ENCODE measurements around the gene KRTAP4-6. TPM values are rescaled to one million over a fixed set of nuclear protein-coding genes. Genes with fewer than 3 reads are reported as not detected.
"Not testable (repeated sequence)": the region's sequence is repeated elsewhere in the genome, so short reads cannot be mapped to it uniquely, and the experiment has no call there.

Gene KRTAP4-6
- total and polyA plus RNA-seq, 3 experiments from 2014 or later, result 0.35 TPM; not detected in 2

GRCh38 chr17:41123292-41123990 is 16.9 kb downstream of the KRTAP4-6 start:
- H3K9me3 ChIP-seq (ENCODE audit: low read length); H3K4me3 ChIP-seq (ENCODE audit: low read length); H3K36me3 ChIP-seq (ENCODE audit: insufficient read depth, low read length); H3K36me3 Mint-ChIP-seq; POLR2A ChIA-PET; H3K27me3 ChIP-seq (ENCODE audit: insufficient read depth, low read length, poor library complexity, severe bottlenecking); H3K9me3 Mint-ChIP-seq; H3K27ac ChIP-seq (ENCODE audit: low read depth, low read length); CTCF ChIA-PET: not testable (repeated sequence)
- peaks cover 51% of the 10 kb centered on the region for H3K4me1 ChIP-seq (ENCODE audit: insufficient read depth, low read length)
- peaks cover 3 to 33% of the 10 kb centered on the region in 2 donors for H3K27me3 Mint-ChIP-seq
- H3K27ac Mint-ChIP-seq, result peak overlapping the region in 5 of 8 donors; percentile 0 to 62 (median 26)
- DNase-seq, result peak in 1 of 5 donors; percentile 30
- H3K4me1 Mint-ChIP-seq, result peaks cover 44 to 59% (median 51%) of the 10 kb centered on the region in 3 donors
- H3K4me3 Mint-ChIP-seq, result peak overlapping the region in 6 of 7 donors; percentile 3 to 80 (median 50)

- H3K9me3 ChIP-seq (ENCODE audit: low read length), result no peaks in the 10 kb centered on the region
- Mint-ChIP-seq H3K27me3 (peaks cover 4 to 44% of the 10 kb centered on the region in 2 donors), H3K4me1 (peaks cover 44 to 54% (median 51%) of the 10 kb centered on the region in 3 donors), H3K27ac (no peak overlapping the region), H3K36me3 (peaks cover 0 to 5% (median 0%) of the 10 kb centered on the region in 3 donors), H3K9me3 (peaks cover 0 to 3% (median 0%) of the 10 kb centered on the region in 5 donors), H3K4me3 (no peak overlapping the region)
- ChIA-PET POLR2A (no interaction called here), CTCF (no interaction called here)
- no peak overlapping the region for H3K27ac ChIP-seq (ENCODE audit: low read depth, low read length)
- no peak overlapping the region for H3K4me3 ChIP-seq (ENCODE audit: low read length)
- peaks cover 51% of the 10 kb centered on the region for H3K4me1 ChIP-seq (ENCODE audit: insufficient read depth, low read length)
- DNase-seq, result no peak
- no peaks in the 10 kb centered on the region for H3K36me3 ChIP-seq (ENCODE audit: insufficient read depth, low read length)
- no peaks in the 10 kb centered on the region for H3K27me3 ChIP-seq (ENCODE audit: insufficient read depth, low read length, poor library complexity, severe bottlenecking)
Observed at GRCh38 chr17:41121742-41122141, 18.6 kb downstream of the KRTAP4-6 start.

GRCh38 chr17:41119696-41120690 is 20.4 kb downstream of the KRTAP4-6 start:
- H3K9me3 ChIP-seq (ENCODE audit: low read length); H3K36me3 Mint-ChIP-seq; H3K27ac ChIP-seq (ENCODE audit: low read depth, low read length); H3K4me3 ChIP-seq (ENCODE audit: low read length); H3K36me3 ChIP-seq (ENCODE audit: insufficient read depth, low read length); POLR2A ChIA-PET; H3K9me3 Mint-ChIP-seq; H3K27me3 ChIP-seq (ENCODE audit: insufficient read depth, low read length, poor library complexity, severe bottlenecking); CTCF ChIA-PET: not testable (repeated sequence)
- H3K27me3 Mint-ChIP-seq, result peaks cover 1 to 55% of the 10 kb centered on the region in 2 donors
- peak overlapping the region in 5 of 7 donors; percentile 2 to 63 (median 55) for H3K4me3 Mint-ChIP-seq
- peaks cover 29 to 40% (median 35%) of the 10 kb centered on the region in 3 donors for H3K4me1 Mint-ChIP-seq
- H3K27ac Mint-ChIP-seq, result peak overlapping the region in 5 of 8 donors; percentile 46 to 91 (median 74)
- H3K4me1 ChIP-seq (ENCODE audit: insufficient read depth, low read length), result peaks cover 35% of the 10 kb centered on the region
- peak in 1 of 5 donors; percentile 33 for DNase-seq

DNA sequence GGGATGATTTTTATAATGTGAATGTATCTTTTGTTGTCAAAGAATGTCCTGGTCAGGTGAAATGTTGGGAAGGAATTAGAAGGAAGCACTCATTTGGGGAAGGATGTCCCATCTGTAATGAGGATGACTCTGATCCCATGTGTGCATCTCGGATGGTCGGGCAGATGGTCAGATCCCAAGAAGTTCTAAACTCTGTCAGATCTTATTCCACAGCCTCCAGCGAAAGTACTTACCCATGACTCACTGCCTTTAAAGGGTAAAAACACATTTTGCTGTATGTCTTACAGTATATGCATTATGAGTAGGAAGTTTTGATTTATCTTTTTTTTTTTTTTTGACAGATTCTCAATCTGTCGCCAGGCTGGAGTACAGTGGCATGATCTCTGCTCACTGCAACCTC is 21.6 kb downstream of the KRTAP4-6 start:
- Mint-ChIP-seq H3K4me1 (peaks cover 18 to 30% (median 24%) of the 10 kb centered on the region in 3 donors), H3K27ac (no peak overlapping the region), H3K36me3 (peaks cover 0 to 5% (median 0%) of the 10 kb centered on the region in 3 donors), H3K4me3 (no peak overlapping the region), H3K9me3 (peaks cover 0 to 1% (median 0%) of the 10 kb centered on the region in 5 donors), H3K27me3 (peaks cover 5 to 56% of the 10 kb centered on the region in 2 donors)
- no peak overlapping the region for H3K4me3 ChIP-seq (ENCODE audit: low read length)
- H3K9me3 ChIP-seq (ENCODE audit: low read length), result no peaks in the 10 kb centered on the region
- H3K4me1 ChIP-seq (ENCODE audit: insufficient read depth, low read length), result peaks cover 22% of the 10 kb centered on the region
- POLR2A ChIA-PET, result interaction anchor here (0.6 kb wide), 1 partner anchor 35 kb away, joined by 3 read pairs; the partner anchor contains the start of gene KRTAP4-7
- CTCF ChIA-PET, result no interaction called here
- no peak overlapping the region for H3K27ac ChIP-seq (ENCODE audit: low read depth, low read length)
- no peaks in the 10 kb centered on the region for H3K36me3 ChIP-seq (ENCODE audit: insufficient read depth, low read length)
- H3K27me3 ChIP-seq (ENCODE audit: insufficient read depth, low read length, poor library complexity, severe bottlenecking), result no peaks in the 10 kb centered on the region
- DNase-seq, result no peak

DNA sequence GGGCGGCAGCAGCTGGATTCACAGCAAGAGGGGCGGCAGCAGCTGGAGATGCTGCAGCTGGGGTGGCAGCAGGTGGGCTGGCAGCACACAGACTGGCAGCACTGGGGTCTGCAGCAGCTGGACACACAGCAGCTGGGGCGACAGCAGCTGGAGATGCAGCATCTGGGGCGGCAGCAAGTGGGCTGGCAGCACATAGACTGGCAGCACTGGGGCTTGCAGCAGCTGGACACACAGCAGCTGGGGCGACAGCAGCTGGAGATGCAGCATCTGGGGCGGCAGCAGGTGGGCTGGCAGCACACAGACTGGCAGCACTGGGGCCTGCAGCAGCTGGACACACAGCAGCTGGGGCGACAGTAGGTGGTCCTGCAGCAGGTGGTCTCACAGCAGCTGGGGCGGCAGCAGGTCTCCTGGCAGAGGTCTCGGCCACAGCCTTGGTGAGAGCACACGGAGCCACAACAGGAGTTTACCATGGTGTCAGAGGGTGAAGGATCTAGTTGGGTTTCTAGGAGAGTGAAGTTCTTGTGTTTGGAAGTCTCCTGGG is 22.4 kb downstream of the KRTAP4-6 start, which contains the start of gene KRTAP4-11:
Gene KRTAP4-11, minus strand, starts transcription at position 528 of the 541 bp plus-strand sequence. Its CDS starts 58 bp downstream, at position 470.
- POLR2A ChIA-PET, result interaction anchor here (0.6 kb wide), 1 partner anchor 34 kb away, joined by 3 read pairs; the partner anchor contains the start of gene KRTAP4-7
- CTCF ChIA-PET, H3K27ac Mint-ChIP-seq: not testable (repeated sequence)

GRCh38 chr17:41116297-41116696 is 24.0 kb downstream of the KRTAP4-6 start:
- peaks cover 12 to 20% (median 15%) of the 10 kb centered on the region in 3 donors for H3K4me1 Mint-ChIP-seq
- CTCF ChIA-PET, result no interaction called here

More for the DNA sequence above, 22.4 kb downstream of the KRTAP4-6 start, which contains the start of gene KRTAP4-11:
- not testable (repeated sequence) for H3K36me3 ChIP-seq (ENCODE audit: insufficient read depth, low read length); H3K9me3 ChIP-seq (ENCODE audit: low read length); H3K36me3 Mint-ChIP-seq; H3K27me3 ChIP-seq (ENCODE audit: insufficient read depth, low read length, poor library complexity, severe bottlenecking); H3K4me3 ChIP-seq (ENCODE audit: low read length); H3K27ac ChIP-seq (ENCODE audit: low read depth, low read length); H3K9me3 Mint-ChIP-seq; H3K4me3 Mint-ChIP-seq; DNase-seq
- peaks cover 17% of the 10 kb centered on the region for H3K4me1 ChIP-seq (ENCODE audit: insufficient read depth, low read length)
- H3K27me3 Mint-ChIP-seq, result peaks cover 5 to 54% of the 10 kb centered on the region in 2 donors
- peaks cover 12 to 24% (median 17%) of the 10 kb centered on the region in 3 donors for H3K4me1 Mint-ChIP-seq

GRCh38 chr17:41111151-41111885 is 29.0 kb downstream of the KRTAP4-6 start:
- no peak for DNase-seq
- Mint-ChIP-seq H3K9me3 (peaks cover 0 to 5% (median 0%) of the 10 kb centered on the region in 5 donors), H3K4me3 (no peak overlapping the region), H3K27me3 (peaks cover 4 to 57% of the 10 kb centered on the region in 2 donors), H3K27ac (no peak overlapping the region), H3K36me3 (peaks cover 0 to 9% (median 0%) of the 10 kb centered on the region in 3 donors), H3K4me1 (peaks cover 0 to 6% (median 4%) of the 10 kb centered on the region in 3 donors)
- no peaks in the 10 kb centered on the region for H3K27me3 ChIP-seq (ENCODE audit: insufficient read depth, low read length, poor library complexity, severe bottlenecking)
- H3K9me3 ChIP-seq (ENCODE audit: low read length), result no peaks in the 10 kb centered on the region
- POLR2A ChIA-PET, result no interaction called here
- no peak overlapping the region for H3K4me3 ChIP-seq (ENCODE audit: low read length)
- no peaks in the 10 kb centered on the region for H3K4me1 ChIP-seq (ENCODE audit: insufficient read depth, low read length)
- no peaks in the 10 kb centered on the region for H3K36me3 ChIP-seq (ENCODE audit: insufficient read depth, low read length)
- CTCF ChIA-PET, result no interaction called here
- H3K27ac ChIP-seq (ENCODE audit: low read depth, low read length), result no peak overlapping the region

More at GRCh38 chr17:41116297-41116696, 24.0 kb downstream of the KRTAP4-6 start:
- Histone ChIP-seq H3K27me3 (ENCODE audit: insufficient read depth, low read length, poor library complexity, severe bottlenecking) (no peaks in the 10 kb centered on the region), H3K4me3 (ENCODE audit: low read length) (no peak overlapping the region), H3K27ac (ENCODE audit: low read depth, low read length) (no peak overlapping the region), H3K36me3 (ENCODE audit: insufficient read depth, low read length) (no peaks in the 10 kb centered on the region), H3K4me1 (ENCODE audit: insufficient read depth, low read length) (peaks cover 15% of the 10 kb centered on the region), H3K9me3 (ENCODE audit: low read length) (no peaks in the 10 kb centered on the region)
- Mint-ChIP-seq H3K27me3 (peaks cover 5 to 49% of the 10 kb centered on the region in 2 donors), H3K36me3 (peaks cover 0 to 10% (median 0%) of the 10 kb centered on the region in 3 donors), H3K27ac (peak overlapping the region in 1 of 8 donors; percentile 38), H3K9me3 (peaks cover 0 to 2% (median 0%) of the 10 kb centered on the region in 5 donors), H3K4me3 (no peak overlapping the region)
- no peak for DNase-seq
- POLR2A ChIA-PET, result no interaction called here
